GM19328 (cell line): ENCODE results near the gene ARHGAP1.

Source experiments
- ATAC-seq: cut with Tn5 transposase; IDR thresholded peaks from one replicate; pipeline ENCODE4 v1.9.1; 2021; ENCODE audit warnings: mild to moderate bottlenecking, moderate library complexity; ENCODE audit not compliant: unreplicated experiment

ARHGAP1 gene

DNA sequence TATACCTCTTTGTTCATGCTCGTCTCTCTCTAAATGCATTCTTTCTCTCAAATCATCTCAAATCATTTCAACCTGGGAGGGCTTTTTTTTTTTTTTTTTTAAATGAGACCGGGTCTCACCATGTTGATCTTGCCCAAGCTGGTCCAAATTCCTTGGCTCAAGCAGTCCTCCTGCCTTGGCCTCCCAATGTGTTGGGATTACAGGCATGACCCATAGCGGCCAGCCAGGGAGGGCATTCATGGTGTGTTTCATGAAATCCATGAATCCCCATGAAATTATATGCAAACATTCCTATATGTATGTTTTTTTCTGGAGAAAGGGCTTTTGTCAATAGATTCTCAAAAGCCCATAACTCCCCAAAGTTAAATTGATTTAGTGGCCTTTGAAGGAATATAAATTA lies 56.9 kb downstream of the ARHGAP1 start:
- no peak for ATAC-seq

DNA sequence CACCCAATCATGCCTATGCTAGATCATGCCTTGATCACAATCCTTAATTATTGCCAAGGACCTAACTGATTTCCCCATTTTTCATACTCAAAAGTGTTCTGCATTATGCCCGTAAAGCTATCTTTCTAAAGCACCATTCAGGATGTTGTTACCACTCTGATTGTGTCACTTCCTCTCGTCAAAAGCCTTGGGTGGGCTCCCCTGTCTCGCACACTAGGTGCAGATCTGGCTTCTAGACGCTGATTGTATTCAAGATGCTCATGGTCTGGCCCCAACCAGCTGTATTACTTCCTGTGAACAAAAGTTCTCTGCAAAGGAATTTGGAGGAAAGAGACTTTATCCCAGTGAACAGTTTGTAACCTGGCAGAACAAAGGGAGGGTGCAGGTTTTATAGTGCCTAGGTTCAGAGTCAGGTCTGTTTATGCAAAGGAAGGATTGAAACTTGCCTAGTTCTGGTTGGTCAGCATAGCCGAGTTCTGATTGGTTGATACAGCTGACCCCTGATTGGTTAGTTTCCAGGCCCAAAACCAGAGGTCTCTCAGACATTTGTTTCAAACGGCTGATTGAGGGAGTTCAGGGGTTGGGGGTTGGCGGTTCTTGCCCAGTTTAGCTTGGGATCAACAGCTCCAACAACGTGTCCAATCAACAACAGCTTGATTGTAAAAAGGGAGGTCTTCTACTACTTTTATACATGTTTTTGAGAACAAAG lies 57.6 kb downstream of the ARHGAP1 start:
- no peak for ATAC-seq

DNA sequence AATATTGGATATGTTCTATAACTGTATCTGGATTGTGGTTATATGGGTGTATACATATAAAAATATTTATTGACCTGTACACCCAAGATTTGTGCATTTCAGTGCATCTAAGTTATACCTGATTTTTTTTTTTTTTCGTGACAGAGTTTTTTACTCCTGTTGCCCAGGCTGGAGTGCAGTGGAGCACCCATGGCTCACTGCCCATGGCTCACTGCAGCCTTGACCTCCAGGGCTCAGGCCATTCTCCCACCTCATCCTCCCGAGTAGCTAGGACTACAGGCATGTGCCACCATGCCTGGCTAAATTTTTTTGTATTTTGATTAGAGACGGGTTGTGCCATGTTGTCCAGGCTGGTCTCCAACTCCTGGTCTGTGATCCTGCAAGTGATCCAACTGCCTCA lies 58.8 kb downstream of the ARHGAP1 start:
- ATAC-seq: no peak

DNA sequence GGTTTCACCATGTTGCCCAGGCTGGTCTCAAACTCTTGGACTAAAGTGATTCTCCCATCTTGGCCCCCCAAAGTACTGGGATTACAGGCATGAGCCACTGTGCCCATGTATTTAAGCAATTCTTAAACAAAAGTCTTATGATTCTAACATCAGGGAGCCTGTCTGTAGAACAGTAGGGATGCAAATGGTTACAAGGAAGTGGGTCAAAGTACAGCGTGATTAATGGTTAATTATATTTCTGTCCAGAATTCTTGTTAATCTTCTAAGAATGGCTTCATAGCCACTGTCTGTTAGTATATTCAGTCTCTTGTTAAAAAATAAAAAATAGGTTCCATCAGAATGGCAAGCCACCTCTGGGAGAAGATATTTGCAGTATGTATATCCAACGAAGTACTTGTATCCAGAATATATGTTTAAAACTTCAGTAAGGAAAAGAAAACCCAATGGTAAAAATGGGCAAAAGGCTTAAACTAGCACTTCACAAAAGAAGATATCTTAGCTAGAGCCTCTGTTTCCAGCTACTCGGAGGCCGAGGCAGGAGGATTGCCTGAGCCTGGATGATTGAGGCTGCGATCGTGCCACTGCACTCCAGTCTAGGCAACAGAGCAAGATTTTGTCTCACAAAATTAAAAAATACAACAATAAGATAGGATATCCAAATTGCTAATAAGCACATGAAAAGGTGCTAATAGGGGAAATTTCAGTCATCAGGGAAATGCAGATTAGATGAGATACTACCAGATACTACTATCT lies 60.2 kb downstream of the ARHGAP1 start:
- ATAC-seq: no peak

DNA sequence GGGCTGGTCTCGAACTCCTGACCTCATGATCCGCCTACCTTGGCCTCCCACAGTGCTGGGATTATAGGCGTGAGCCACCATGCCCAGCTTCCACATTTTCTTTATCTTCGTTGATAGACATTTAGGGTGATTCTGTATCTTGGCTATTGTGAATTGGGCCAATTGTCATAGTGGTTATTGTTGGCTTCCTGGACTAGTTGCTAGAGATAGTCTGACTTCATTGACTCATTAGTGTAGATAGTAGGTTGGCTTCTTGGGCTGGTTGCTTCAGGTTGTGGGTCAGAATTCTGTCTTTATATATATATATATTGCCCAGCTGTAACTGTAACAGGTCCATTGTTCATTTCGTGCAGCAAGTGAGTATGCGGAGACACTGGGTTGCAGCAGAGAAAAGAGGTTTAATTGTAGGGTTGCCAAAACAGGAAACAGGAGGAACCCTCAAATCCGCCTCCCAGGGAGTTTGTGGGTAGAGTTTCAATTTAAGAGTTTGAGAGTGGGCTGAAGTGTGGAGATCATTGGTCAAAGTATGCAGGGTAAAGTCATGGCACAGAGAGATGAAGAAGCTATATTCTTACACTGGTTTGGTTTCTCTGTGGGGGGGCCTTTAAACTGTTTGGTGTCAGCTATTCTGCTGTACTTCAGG lies 61.1 kb downstream of the ARHGAP1 start:
- ATAC-seq: no peak

DNA sequence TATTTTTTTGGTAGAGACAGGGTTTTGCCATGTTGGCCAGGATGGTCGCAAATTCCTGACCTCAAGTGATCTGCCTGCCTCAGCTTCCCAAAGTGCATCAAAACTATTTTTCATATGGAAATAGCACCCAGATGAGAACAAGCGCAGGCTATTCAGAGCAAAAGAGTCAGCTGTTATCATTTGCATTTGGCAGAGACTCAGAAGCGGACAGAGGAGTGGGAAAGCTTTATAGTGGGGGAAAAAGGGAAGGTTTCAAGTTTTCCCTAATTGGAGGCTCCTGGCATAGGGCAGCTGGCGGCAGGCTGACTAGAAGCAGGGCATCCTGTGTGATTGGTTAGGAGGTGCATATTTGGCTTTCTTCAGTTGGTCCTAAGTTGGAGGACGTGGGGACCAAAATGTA lies 62.9 kb downstream of the ARHGAP1 start:
- ATAC-seq: no peak

DNA sequence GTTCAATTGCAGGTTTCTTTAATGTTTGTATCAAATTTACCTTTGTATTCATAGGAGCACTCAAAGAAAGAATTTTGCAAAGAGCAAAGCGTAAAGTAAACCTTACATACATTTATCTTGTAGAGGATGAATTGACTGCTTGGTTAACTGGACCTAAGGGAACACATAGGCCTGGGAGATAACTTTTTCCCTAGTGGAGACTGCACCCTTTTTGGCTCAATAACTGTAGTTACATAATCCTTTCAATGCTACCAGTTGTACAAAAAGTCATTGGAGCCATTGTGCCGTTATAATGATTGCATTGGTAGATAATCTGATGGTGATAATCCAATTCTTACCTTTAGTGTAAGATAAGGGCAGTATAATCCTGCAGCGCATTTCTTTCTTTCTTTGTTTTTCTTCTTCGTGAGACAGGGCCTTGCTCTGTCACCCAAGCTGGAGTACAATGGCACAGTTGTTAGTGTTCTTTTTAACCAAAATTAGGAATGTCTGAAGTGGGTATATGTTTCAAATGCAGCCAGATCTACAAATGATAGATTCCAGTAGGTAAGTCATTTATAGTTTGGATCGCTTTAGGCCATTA lies 64.8 kb downstream of the ARHGAP1 start:
- ATAC-seq: no peak

DNA sequence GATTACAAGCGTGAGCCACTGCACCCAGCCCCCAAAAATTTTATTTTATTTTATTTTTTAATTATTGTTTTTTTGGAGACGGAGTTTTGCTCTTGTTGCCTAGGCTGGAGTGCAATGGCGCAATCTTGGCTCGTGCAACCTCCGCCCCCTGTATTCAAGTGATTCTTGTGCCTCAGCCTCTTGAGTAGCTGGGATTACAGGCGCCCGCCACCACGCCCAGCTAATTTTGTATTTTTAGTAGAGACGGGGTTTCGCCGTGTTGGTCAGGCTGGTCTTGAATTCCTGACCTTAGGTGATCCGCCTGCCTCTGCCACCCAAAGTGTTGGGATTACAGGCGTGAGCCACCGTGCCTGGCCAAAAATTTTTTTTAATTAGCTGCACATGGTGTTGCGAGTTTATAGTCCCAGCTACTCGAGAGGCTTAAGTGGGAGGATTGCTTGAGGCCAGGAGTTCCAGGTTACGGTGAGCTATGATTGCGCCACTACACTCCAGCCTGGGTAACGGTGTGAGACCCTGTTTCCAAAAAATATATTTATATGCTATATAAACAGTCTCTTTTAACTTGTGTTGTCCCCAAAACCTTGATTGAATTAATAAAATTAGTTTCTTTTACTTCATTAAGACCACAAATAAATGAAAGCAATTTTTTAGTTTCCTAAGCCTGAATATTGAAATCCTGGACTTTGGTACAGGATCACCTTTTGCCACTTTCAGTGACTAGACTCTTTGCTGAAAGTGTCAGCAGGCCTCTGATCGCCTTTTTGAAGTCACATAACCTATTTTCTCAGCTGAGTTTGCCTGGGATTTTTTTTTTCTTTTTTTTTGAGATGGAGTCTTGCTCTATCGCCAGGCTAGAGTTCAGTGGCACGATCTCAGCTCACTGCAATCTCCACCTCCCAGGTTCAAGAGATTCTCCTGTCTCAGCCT lies 66.9 kb downstream of the ARHGAP1 start:
- ATAC-seq: no peak

DNA sequence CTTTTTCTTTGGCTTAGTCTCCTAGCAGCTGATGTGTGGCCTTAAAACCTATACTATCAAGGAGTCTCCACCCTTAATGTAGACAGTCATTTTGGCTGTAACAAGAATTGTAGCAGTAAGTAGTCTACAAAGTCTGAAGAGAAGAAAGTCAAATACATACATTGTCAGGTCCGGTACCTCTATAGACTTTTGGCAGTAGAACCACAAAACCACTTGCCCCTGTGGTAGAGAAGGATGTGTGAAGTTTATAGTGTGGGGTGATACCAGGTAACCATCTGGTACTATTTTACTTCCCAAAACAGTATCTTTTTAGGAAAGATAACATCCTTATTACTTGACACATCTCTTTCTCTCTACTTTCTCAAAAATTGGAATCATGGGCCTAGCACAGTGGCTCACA lies 67.9 kb downstream of the ARHGAP1 start:
- no peak for ATAC-seq

DNA sequence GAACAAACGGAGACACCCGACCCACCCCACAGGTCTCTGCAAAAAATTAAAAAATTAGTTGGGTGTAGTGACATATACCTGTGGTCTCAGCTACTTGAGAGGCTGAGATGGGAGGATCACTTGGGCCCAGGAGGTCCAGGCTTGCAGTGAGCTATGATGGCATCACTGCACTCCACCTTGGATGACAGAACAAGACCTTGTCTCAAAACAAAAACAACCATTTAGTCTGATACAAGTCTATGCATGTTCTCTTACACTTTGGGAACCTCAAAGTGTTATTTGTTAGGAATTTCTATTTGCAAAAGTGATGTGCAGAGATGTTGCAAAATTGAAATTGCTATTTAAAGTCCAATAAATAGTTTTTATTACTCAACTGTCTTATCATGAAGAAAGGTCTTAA lies 68.7 kb downstream of the ARHGAP1 start:
- no peak for ATAC-seq

DNA sequence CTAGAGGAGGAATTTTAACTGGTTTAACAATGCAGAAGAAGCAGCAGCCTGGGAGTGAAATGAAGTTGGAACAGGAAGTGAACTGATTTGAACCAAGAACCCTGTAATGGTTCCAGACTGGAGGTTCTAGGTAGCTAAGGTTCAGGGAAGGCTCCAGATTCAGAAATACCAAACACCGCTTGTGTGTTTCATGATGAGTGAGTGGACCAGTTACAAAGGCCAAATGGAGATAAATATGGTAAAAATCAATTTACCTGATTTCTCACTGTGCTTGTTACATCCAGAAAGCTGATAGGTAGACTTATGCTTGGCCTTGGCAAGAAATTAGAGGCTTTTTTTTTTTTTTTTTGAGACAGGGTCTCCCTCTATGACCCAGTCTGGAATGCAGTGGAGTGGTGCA lies 70.2 kb downstream of the ARHGAP1 start:
- ATAC-seq: no peak

DNA sequence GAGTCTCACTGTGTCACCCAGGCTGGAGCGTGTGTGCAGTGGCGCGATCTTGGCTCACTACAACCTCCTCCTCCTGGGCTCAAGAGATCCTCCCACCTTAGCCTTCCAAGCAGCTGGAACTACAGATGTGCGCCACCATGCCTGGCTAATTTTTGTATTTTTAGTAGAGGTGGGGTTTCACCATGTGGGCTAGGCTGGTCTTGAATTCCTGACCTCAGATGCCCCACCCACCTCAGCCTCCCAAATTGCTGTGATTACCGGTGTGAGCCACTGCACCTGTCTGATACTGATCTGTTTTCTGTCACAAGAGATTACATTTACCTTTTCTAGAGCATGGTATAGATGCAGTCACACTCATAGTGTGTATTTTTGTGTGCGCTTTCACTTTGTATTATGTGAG lies 71.5 kb downstream of the ARHGAP1 start:
- ATAC-seq: no peak
